Subcutaneous adipose tissue (tissue), 4 donors: Measurements from ENCODE around the gene IL4R. TPM values are rescaled to one million over a fixed set of nuclear protein-coding genes. Genes with fewer than 3 reads are reported as not detected.

Experiments
- CTCF ChIP-seq: fragments of 450-650 bp; IDR thresholded peaks from one replicate; pipeline ENCODE4 v1.5.1; 2016; ENCODE audit warnings: low read depth, mild to moderate bottlenecking, control low read depth, antibody characterized with exemption, moderate library complexity
- total RNA-seq, 4 donors: library from RNA; depleted of rRNA; stranded (reverse); fragments of >200 nt; gene quantifications; one replicate each; pipeline ENCODE4 v1.1.0, GENCODE V29; 2016

The IL4R gene
- total RNA-seq, 4 donors from 2014 or later = 14.7 to 37.3 (median 30.4) TPM

GRCh38 chr16:27368358-27368722, 54.6 kb downstream of the IL4R start:
- no peak for TF ChIP-seq CTCF

- no peak for TF ChIP-seq CTCF
Measured at GRCh38 chr16:27369806-27370205, 56.0 kb downstream of the IL4R start.

GRCh38 chr16:27370318-27370717, 56.5 kb downstream of the IL4R start:
- TF ChIP-seq CTCF = no peak

GRCh38 chr16:27373312-27373711, 59.5 kb downstream of the IL4R start:
- no peak for TF ChIP-seq CTCF

GRCh38 chr16:27374221-27374803, 60.5 kb downstream of the IL4R start:
- no peak for TF ChIP-seq CTCF

GRCh38 chr16:27374804-27375425, 61.1 kb downstream of the IL4R start:
- no peak for TF ChIP-seq CTCF

GRCh38 chr16:27377666-27378485, 64.1 kb downstream of the IL4R start:
- no peak for TF ChIP-seq CTCF
